ENCODE measurements around the gene PLPPR4.
"Not testable (repeated sequence)": the region's sequence is repeated elsewhere in the genome, so short reads cannot be mapped to it uniquely, and the experiment has no call there.

Gene PLPPR4

GRCh38 chr1:99266726-99267125 is 2.4 kb downstream of the PLPPR4 start:
- no peak for DNase-seq (ENCODE audit: low read depth in 2 of 2)

- no peak for DNase-seq (ENCODE audit: low read depth in 2 of 2)
Measured at GRCh38 chr1:99268021-99268420, 3.7 kb downstream of the PLPPR4 start.

- DNase-seq (ENCODE audit: low read depth in 2 of 2), result no peak
Measured at GRCh38 chr1:99269321-99269720, 5.0 kb downstream of the PLPPR4 start.

GRCh38 chr1:99270646-99271045 is 6.4 kb downstream of the PLPPR4 start:
- no peak for DNase-seq (ENCODE audit: low read depth in 2 of 2)

DNA sequence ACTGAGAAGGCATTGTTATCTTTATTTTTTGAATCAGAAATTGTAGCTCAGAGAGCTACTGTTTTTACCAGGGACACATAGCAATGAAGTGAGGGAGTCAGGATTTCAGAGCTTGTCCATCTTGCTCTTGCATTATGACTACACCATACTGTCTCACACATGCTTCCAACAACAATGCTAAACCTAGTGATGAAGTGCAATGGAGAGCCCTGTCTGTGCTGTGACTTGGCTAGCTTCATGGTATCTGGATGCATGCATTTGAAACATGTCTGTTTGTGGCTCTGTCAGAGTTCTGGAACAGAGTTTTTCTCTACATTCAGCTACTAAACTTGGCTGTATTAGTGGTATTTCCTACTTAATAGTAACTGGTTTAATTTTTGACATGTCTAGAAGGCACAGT is 7.0 kb downstream of the PLPPR4 start:
- DNase-seq (ENCODE audit: low read depth in 2 of 2), result no peak

DNA sequence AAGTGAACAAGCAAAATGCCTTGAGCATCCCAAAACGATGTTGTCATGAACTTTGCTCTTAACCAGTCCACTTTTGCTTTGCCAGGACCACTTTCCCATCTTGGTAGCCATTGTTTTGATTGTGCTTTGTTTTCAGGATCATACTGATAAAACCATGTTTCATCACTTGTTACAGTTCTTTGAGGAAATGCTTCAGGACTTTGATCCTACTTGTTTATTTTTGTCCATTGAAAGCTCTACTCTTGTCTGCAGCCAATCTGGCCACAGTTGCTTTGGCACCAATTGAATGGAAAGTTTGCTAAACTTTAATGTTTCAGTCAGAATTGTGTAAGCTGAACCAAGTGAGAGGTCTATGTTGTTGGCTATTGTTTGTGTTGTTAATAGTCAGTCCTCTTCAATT is 12.8 kb downstream of the PLPPR4 start:
- no peak for DNase-seq (ENCODE audit: low read depth in 2 of 2)

GRCh38 chr1:99279525-99279924 is 15.2 kb downstream of the PLPPR4 start:
- DNase-seq (ENCODE audit: low read depth in 2 of 2), result no peak

GRCh38 chr1:99281105-99281504 is 16.8 kb downstream of the PLPPR4 start:
- DNase-seq (ENCODE audit: low read depth in 2 of 2), result no peak

DNA sequence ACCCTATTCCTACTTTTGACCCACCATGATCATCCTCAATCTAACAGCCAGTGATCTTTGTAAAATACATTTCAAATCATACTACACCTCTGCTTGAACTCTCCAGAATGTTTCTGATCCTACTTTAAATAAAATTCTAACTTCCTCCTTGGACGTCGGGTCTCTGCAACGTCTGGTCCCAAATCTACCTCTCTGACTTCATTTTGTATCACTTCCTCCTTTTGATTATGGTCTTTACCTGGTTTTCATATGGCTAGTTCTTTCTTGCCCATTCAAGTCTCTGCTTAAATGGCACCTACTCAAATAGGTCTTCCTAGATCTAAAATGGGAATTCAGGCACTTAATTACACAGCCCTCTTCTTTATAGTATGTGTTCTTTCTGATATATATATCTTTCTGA is 18.2 kb downstream of the PLPPR4 start:
- DNase-seq (ENCODE audit: low read depth in 2 of 2), result no peak

- not testable (repeated sequence) for DNase-seq (ENCODE audit: low read depth in 2 of 2)
Measured at GRCh38 chr1:99283521-99283920, 19.2 kb downstream of the PLPPR4 start.

DNA sequence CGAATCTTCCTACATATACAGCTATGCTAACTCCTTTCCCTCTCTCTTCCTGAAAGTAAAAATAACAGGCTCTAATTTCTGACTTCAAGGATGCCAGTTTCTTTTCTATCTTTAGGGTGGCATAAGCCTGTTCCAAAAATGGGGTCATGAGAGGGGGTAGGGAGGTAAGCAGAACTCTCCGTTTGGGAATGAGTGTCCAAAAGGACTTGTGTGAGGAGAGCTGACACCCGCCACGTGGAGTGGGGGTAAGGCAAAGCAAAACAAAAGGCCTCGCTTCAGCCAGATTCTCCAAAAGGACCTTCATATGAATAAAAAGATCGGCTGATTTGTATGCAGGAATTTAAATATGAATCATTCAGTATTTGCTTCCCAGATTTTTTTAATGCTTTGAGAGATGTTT is 28.6 kb downstream of the PLPPR4 start:
- no peak for DNase-seq (ENCODE audit: low read depth in 2 of 2)

DNA sequence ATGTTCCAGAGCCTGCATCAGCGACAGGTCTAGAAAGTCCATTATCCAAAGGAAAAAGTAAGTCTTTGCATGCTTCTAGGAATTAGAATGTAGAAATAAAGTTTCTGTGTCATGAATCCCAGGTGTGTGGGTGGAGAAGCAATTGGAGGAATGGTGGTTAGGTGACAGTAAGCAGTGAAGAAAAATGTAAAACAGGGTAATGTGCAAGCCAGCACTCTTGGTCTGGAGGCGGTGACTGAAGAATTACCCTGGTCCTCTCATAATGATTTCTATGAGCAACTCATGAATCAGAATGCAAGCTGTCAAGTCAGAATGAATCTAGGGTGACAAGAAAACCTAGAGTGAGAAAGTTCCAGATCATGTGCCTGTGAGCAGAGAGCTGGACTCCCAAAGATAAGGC is 33.6 kb downstream of the PLPPR4 start:
- DNase-seq (ENCODE audit: low read depth in 2 of 2), result no peak

DNA sequence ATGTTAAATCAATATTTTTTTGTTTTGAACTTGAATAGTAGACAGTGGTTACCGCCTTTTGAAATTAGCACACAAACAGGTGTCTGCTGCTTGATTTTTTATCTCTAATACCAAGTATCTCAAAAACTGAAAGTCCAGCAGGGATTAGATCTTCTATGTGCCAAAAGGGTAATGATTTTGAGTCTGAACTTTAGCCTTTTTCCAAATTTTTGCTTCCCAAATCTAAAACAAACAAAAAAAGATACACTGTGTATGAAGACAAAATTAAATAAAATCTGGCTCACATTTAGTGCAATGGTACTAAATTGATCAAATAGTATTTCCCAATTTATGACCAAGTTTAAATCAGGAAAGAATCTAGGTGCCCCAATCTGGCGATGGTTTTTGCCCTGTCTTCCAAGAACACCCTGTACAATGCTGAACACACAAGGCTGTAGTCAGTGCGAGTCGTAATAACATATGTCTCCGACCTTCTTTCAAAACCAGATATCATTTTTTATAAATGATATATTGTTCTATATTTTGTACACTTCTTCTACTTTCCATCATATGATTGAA is 40.5 kb downstream of the PLPPR4 start:
- DNase-seq (ENCODE audit: low read depth in 2 of 2), result no peak

DNA sequence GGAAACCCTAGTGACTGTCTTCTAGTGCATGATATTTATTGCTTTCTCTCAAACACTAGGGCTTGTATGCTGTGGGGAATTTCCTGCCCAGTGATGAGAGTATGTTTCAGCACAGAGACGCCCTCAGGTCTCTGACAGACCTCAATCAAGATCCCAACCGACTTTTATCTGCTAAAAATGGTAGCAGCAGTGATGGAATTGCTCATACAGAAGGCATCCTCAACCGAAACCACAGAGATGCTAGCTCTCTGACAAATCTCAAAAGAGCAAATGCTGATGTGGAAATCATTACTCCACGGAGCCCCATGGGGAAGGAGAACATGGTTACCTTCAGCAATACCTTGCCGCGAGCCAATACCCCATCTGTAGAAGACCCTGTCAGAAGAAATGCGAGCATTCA is 41.3 kb downstream of the PLPPR4 start:
- DNase-seq (ENCODE audit: low read depth in 2 of 2), result no peak

DNA sequence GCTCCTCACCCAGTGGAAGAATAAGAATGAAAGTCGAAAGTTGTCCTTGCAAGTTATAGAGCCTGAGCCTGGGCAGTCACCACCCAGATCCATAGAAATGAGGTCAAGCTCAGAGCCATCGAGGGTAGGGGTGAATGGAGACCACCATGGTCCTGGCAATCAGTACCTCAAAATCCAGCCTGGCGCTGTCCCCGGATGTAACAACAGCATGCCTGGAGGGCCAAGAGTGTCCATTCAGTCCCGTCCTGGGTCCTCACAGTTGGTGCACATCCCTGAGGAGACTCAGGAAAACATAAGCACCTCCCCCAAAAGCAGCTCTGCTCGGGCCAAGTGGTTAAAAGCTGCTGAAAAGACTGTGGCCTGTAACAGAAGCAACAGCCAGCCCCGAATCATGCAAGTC is 41.8 kb downstream of the PLPPR4 start:
- DNase-seq (ENCODE audit: low read depth in 2 of 2), result no peak

DNA sequence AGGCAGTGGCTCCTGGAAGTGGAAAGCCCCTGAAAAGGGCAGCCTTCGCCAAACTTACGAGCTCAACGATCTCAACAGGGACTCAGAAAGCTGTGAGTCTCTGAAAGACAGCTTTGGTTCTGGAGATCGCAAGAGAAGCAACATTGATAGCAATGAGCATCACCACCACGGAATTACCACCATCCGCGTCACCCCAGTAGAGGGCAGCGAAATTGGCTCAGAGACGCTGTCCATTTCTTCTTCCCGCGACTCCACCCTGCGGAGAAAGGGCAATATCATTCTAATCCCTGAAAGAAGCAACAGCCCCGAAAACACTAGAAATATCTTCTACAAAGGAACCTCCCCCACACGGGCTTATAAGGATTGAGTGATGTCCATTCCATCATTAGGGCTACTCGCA is 42.4 kb downstream of the PLPPR4 start:
- DNase-seq (ENCODE audit: low read depth in 2 of 2), result no peak

DNA sequence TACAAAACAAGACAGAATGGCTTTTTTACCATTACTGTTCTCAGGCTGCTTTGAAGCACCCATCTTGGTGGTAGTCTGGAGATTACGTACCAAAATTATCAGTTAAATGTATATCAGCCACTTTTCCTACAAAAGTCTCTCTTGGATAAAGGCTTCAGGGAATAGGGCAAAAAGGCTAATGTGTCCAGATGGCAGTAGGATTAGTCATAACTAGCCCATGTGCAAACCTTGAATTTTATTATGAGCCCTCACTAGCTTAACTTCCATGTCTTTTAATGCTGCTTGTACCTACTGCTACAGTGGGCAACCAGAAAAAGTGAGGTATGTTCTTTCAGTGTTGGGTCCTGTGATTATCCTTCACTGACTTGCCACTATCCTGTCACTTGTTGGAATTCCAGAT is 51.0 kb downstream of the PLPPR4 start:
- DNase-seq (ENCODE audit: low read depth in 2 of 2), result no peak

DNA sequence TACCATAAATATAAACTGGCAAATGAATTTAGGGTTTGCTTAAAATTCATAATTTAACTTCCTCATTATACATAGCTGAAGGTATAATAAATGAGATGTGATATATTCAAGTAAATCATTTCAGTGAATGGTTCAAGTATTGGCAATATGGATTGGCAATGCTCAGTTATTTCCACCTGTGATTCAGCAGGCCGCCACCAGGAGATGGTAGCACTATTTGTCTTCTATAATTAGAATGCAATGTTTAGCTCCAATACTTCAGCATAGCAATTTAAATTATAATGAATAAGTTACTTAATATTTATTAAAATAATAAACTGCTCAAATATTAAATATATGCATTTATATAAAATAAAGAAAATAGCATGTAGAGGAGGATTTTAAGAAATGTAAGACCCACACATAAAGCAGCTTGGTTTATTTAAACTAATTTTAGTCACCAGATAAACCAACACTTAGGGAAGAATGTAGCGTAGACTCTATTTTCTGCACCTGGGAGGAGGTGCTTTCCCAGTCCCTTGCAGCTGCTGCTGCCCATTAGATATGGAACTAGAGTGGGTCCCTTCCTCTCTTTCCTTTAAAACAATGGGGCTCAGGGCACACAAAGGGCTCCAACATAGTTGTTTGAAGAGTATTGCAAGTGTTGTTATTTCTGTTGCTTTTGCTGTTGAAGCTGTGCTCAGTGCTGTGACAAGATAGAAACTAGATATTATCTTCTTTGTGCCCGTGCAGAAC is 62.1 kb downstream of the PLPPR4 start:
- no peak for DNase-seq (ENCODE audit: low read depth in 2 of 2)

GRCh38 chr1:99327357-99327756 is 63.1 kb downstream of the PLPPR4 start:
- no peak for DNase-seq (ENCODE audit: low read depth in 2 of 2)

- DNase-seq (ENCODE audit: low read depth in 2 of 2), result no peak
Measured at GRCh38 chr1:99328171-99328570, 63.9 kb downstream of the PLPPR4 start.

DNA sequence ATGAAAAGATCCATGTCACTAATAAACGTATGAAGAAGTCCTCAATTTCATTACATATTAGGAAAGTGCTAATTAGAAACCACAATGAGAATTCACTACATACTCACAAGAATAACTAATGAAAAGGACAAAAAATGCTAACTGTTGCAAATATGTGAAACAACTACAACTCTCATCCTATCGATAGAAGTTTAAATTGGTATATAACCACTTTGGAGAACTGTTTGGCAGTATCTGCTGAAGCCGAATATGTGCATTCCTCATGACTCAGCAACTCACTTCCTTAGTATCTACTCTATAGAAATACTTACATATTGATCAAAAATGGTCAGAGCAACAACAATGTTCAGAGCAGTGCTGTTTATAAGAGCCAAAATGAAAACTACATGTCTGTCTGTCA is 66.8 kb downstream of the PLPPR4 start:
- no peak for DNase-seq (ENCODE audit: low read depth in 2 of 2)

- DNase-seq (ENCODE audit: low read depth in 2 of 2), result no peak
Measured at GRCh38 chr1:99331636-99332035, 67.3 kb downstream of the PLPPR4 start.

GRCh38 chr1:99332561-99332960 is 68.3 kb downstream of the PLPPR4 start:
- no peak for DNase-seq (ENCODE audit: low read depth in 2 of 2)

DNA sequence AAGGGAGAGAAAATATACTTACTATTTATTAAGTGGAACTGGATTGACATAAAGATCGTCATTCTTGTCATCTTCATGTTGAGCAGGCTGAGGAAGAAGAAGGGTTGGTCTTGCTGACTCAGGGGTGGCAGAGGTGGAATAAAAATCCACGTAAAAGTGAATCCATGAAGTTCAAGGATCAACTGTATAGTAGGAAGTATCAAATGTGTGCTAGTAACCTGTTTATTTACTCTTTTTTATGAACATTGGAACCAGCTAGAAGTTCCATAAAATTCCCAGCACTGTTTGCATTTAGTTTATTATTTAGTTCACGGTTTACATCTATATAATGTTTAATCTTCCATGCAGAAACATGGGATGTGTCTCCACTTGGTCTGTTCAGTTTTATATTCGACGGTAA is 70.7 kb downstream of the PLPPR4 start:
- DNase-seq (ENCODE audit: low read depth in 2 of 2), result no peak
